Spleen (tissue), 7 donors: Measurements from ENCODE around the gene MRPL45.

ENCODE experiments used
- POLR2A ChIP-seq, 3 donors: fragments of 450-650 bp; IDR thresholded peaks; one replicate each; pipeline ENCODE4 v1.5.1; 2017; ENCODE audit warnings: antibody characterized with exemption in 3 of 3, mild to moderate bottlenecking in 1 of 3
- POLR2AphosphoS5 ChIP-seq, 3 donors: sonication (generic); formaldehyde crosslinking; IDR thresholded peaks; one replicate each; pipeline ENCODE4 v1.5.1; 2017; ENCODE audit warnings: antibody characterized with exemption in 3 of 3
- TF ChIP-seq, protein P1 (sequence below), 11 experiments: fragments of 200-600 bp in 7 of 11; fragments of 450-650 bp in 4 of 11; sonication (generic) in 4 of 11; IDR thresholded peaks in 8 of 11; conservative IDR thresholded peaks in 3 of 11; 1 replicate in 7 of 11; 2 replicates in 4 of 11; pipeline versions ENCODE4 v1.4.0 to v1.8.0; 2016 to 2021; ENCODE audit warnings: antibody characterized with exemption in 11 of 11, inconsistent platforms in 4 of 11, mild to moderate bottlenecking in 1 of 11
- donor health status: DM: no; HTN: no; CAD: no; lungs with moderate emphysema.
- donor health status: DM: no; HTN: no; CAD: no.
- donor health status: DM: no; HTN: no; CAD: no.

- TF ChIP-seq, protein P1, sequence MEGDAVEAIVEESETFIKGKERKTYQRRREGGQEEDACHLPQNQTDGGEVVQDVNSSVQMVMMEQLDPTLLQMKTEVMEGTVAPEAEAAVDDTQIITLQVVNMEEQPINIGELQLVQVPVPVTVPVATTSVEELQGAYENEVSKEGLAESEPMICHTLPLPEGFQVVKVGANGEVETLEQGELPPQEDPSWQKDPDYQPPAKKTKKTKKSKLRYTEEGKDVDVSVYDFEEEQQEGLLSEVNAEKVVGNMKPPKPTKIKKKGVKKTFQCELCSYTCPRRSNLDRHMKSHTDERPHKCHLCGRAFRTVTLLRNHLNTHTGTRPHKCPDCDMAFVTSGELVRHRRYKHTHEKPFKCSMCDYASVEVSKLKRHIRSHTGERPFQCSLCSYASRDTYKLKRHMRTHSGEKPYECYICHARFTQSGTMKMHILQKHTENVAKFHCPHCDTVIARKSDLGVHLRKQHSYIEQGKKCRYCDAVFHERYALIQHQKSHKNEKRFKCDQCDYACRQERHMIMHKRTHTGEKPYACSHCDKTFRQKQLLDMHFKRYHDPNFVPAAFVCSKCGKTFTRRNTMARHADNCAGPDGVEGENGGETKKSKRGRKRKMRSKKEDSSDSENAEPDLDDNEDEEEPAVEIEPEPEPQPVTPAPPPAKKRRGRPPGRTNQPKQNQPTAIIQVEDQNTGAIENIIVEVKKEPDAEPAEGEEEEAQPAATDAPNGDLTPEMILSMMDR (IDR thresholded peaks at IDR 0.05 in 8 of 11, conservative IDR thresholded peaks at IDR 0.05 in 3 of 11): no peak
- TF ChIP-seq POLR2AphosphoS5 (IDR thresholded peaks at IDR 0.05) (no peak), POLR2A (IDR thresholded peaks at IDR 0.05) (no peak)
Measured at GRCh38 chr17:38338535-38338934, 41.6 kb downstream of the MRPL45 start.
